Measurements from ENCODE around the gene GABBR2.

GRCh38 chr9:98331536-98332259, 377.0 kb downstream of the GABBR2 start:
- no peak for TF ChIP-seq CTCF (IDR thresholded peaks at IDR 0.05)
- no peak for TF ChIP-seq POLR2A (IDR thresholded peaks at IDR 0.05)

All from suprapubic skin (tissue), 3 donors.